Stimulated activated CD4-positive, alpha-beta T cell treated with anti-CD3 and anti-CD28 coated beads, TNF-alpha, amount 100 ng/mL, for 1 hour (primary cell): Measurements from ENCODE around the gene ZNF765.
"Not testable (repeated sequence)": the region's sequence is repeated elsewhere in the genome, so short reads cannot be mapped to it uniquely, and the experiment has no call there.

Experiments used
- DNase-seq, 3 donors: peaks; one replicate each; pipeline ENCODE4 v3.0.0-alpha.2; 2020; ENCODE audit warnings: low read depth in 3 of 3, low spot score in 1 of 3

The ZNF765 gene

GRCh38 chr19:53420520-53421315 is 25.8 kb downstream of the ZNF765 start:
- DNase-seq = not testable (repeated sequence)

- DNase-seq = no peak
Measured at GRCh38 chr19:53422551-53422950, 27.6 kb downstream of the ZNF765 start.

DNA sequence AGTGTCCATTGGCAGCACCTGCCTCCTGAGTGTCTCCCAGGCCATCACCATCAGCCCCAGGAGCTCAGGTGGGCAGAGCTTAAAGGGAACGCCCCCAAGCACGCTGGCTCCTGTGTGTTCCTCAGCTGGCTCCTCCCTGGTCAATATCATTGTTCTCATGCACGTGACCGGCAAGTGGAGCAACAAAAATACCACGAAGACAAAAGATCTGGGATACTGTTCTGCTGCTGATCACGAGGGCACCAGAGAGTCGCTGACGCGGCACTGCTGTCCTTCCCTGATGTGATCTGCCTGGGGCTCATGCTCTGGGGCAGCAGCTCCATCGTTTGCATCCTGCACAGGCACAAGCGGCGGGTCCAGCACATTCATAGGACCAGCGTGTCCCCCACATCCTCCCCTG is 28.1 kb downstream of the ZNF765 start:
- not testable (repeated sequence) for DNase-seq

- DNase-seq = not testable (repeated sequence)
Measured at GRCh38 chr19:53423680-53424079, 28.7 kb downstream of the ZNF765 start.

DNA sequence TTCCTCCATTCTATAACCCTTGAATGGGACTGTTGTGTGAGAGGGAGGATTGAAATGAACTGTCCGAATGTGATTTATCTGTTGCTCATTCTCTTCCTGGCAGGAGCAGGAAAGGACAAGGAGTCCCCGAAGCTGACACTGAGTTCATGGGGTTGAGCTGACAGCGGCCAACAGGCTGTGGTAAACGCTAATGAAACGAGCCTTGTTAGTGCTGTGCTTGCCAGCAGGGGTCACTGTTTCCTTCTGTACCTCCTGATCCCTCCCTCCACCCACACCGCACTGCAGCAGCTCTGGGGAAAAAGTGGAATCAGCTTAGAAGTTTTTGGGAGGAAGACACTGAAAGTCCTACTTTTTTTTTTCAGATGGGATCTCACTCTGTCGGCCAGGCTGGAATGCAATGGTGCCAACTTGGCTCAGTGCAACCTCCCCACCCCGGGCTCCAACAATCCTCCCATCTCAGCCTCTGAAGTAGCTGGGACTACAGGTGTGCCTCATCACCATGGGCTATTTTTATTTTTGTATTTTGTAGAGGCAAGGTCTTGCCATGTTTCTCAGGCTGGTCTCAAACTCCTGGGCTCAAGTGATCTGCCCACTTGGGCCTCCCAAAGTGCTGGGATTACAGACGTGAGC is 30.1 kb downstream of the ZNF765 start:
- DNase-seq = peak; percentile 35 to 51 (median 41)

GRCh38 chr19:53431399-53432087 is 36.6 kb downstream of the ZNF765 start, which contains the start of gene ZNF761:
Gene ZNF761, plus strand, starts transcription at chr19:53431984. Its CDS starts 15,285 bp downstream, at chr19:53447269.
- peak; percentile 94 to 99 (median 98) for DNase-seq

GRCh38 chr19:53432088-53432661 is 37.2 kb downstream of the ZNF765 start:
- DNase-seq = no peak

- not testable (repeated sequence) for DNase-seq
Measured at GRCh38 chr19:53443809-53444208, 48.9 kb downstream of the ZNF765 start.

- DNase-seq = not testable (repeated sequence)
Measured at GRCh38 chr19:53447196-53447595, 52.2 kb downstream of the ZNF765 start.

DNA sequence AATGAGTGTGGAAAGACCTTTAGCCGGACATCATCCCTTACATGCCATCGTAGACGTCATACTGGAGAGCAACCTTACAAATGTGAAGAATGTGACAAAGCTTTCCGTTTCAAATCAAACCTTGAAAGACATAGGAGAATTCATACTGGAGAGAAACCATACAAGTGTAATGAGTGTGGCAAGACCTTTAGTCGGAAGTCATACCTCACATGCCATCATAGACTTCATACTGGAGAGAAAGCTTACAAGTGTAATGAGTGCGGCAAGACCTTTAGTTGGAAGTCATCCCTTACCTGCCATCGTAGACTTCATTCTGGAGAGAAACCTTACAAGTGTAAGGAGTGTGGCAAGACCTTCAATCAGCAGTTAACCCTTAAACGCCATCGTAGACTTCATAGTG is 60.9 kb downstream of the ZNF765 start:
- no peak for DNase-seq

DNA sequence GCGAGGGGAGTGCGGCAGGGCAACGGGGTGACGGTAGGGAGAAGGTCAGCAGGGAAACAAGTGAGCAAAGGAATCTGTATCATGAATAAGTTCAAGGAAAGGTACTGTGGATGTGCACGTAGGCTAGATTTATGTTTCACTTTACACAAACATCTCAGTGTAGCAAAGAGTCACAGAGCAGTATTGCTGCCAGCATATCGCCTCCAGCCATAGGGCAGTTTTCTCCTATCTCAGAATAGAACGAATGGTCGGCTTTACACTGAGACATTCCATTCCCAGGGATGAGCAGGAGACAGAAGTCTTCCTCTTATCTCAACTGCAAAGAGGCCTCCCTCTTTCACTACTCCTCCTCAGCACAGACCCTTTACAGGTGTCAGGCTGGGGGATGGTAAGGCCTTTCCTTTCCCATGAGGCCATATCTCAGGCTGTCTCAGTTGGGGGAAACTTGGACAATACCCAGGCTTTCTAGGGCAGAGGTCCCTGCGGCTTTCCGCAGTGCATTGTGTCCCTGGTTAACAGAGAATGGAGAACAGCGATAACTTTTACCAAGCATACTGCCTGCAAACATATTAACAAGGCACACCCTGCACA is 65.3 kb downstream of the ZNF765 start:
- not testable (repeated sequence) for DNase-seq

GRCh38 chr19:53461866-53462265 is 66.9 kb downstream of the ZNF765 start:
- no peak for DNase-seq

GRCh38 chr19:53462861-53463260 is 67.9 kb downstream of the ZNF765 start:
- DNase-seq = no peak

- no peak for DNase-seq
Measured at GRCh38 chr19:53463263-53463662, 68.3 kb downstream of the ZNF765 start.

DNA sequence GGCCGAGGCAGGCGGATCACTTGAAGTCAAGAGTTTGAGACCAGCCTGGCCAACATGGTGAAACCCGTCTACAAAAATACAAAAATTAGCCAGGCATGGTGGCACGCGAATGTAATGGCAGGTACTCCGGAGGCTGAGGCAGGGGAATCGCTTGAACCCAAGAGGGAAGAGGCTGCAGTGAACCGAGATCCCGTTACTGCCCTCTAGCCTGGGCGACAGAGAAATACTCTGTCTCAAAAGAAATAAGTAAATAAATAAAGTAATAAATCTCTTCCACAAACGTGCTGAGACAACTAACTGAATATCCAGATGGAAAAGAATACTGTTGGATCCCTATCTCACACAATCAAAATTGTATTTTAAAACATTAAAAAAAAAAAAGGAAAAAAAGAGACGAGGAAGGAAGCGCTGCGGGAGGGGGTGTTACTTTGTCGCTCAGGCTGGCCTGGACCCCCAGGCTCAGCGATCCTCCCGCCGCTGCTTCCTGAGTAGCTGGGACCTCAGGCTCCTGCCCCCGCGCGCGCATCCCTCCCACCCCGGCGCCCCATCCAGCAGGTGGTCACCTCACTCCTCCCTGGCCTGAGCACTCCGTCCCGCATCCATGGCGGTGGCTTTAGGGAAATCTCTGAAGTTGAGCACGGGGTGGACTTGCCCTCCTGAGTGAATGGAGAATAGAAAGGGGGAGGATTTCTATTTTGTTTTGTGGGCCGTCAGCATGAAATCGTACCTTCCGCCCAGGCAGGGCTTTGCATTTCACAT is 72.0 kb downstream of the ZNF765 start:
- DNase-seq = no peak

- DNase-seq = peak; percentile 90 to 98 (median 91)
Measured at GRCh38 chr19:53467485-53468262, 72.7 kb downstream of the ZNF765 start, which contains the start of gene ZNF813. Gene ZNF813, plus strand, starts transcription at chr19:53467733. Its CDS starts 16,090 bp downstream, at chr19:53483823.

DNA sequence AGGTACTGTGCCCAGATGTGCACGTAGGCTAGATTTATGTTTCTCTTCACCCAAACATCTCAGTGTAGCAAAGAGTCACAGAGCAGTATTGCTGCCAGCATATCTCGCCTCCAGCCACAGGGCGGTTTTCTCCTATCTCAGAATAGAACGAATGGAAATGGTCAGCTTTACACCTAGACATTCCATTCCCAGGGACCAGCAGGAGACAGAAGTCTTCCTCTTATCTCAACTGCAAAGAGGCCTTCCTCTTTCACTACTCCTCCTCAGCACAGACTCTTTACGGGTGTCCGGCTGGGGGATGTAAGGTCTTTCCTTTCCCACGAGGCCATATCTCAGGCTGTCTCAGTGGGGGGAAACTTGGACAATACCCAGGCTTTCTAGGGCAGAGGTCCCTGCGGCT is 73.7 kb downstream of the ZNF765 start:
- not testable (repeated sequence) for DNase-seq

- no peak for DNase-seq
Measured at GRCh38 chr19:53471916-53472315, 77.0 kb downstream of the ZNF765 start.

DNA sequence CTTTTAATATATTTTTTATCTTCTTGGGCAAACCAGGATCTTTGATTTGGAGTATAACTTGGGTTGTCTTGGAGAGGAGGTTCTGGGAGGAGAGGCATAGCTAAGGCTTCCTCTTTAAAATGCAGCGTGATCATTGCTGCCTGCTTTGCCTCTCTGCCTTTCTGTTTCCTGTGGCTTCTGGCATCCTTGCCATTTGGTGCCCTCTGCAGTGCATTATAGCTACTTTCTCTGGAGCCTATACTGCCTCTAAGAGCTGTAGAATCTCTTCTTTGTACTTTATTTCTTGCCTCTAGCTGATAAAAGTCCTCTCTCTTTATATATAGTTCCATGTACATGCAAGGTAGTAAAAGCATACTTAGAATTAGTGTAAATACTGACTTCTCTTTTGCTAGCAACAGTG is 79.9 kb downstream of the ZNF765 start:
- DNase-seq = not testable (repeated sequence)
